HEK293 (cell line): ENCODE measurements around the gene GLB1L2.

Experiments used
- CTCF ChIA-PET: fragments of 350-600 bp; formaldehyde crosslinking; extraction: SDS; loops from one replicate; lab custom pipeline; 2021; ENCODE audit warnings: antibody characterized with exemption; lab: Yijun Ruan, JAX
- POLR2A ChIA-PET: fragments of 300-600 bp; formaldehyde crosslinking; extraction: SDS; loops from one replicate; lab custom pipeline; 2020; ENCODE audit warnings: antibody characterized with exemption, inconsistent platforms; lab: Yijun Ruan, JAX
- H3K27ac ChIP-seq: fragments of 200-500 bp; sonication (Bioruptor generic); 2 replicates; pipeline ENCODE4 v1.5.1; 2014; ENCODE audit warnings: low read depth, low read length, control low read depth, inconsistent platforms; ENCODE audit errors: extremely low read depth
- H3K36me3 ChIP-seq, 2 experiments: fragments of 200-500 bp in 1 of 2; sonication (Bioruptor generic) in 1 of 2; 1 replicate in 1 of 2; 2 replicates in 1 of 2; pipeline ENCODE4 v1.5.1; 2014 to 2017; ENCODE audit warnings: inconsistent platforms in 2 of 2, low read length in 2 of 2; ENCODE audit not compliant: control insufficient read depth in 2 of 2, insufficient read depth in 1 of 2
- H3K4me1 ChIP-seq: fragments of 200-500 bp; sonication (Bioruptor generic); 2 replicates; pipeline ENCODE4 v1.5.1; 2014; ENCODE audit warnings: mild to moderate bottlenecking, low read length, inconsistent platforms; ENCODE audit not compliant: control insufficient read depth, insufficient read depth
- H3K4me3 ChIP-seq: 2 replicates; pipeline ENCODE4 v1.5.1; 2011; ENCODE audit warnings: low read depth, mild to moderate bottlenecking, control low read depth, low read length, moderate library complexity
- H3K9me3 ChIP-seq: fragments of 200-500 bp; sonication (Bioruptor generic); 2 replicates; pipeline ENCODE4 v1.5.1; 2014; ENCODE audit warnings: low read depth, low read length, inconsistent platforms; ENCODE audit not compliant: control insufficient read depth, insufficient read depth
- CTCF ChIP-seq: fragments of 450-650 bp; formaldehyde crosslinking; IDR thresholded peaks from 2 replicates; pipeline ENCODE4 v1.5.1; 2016; ENCODE audit warnings: missing biosample characterization, missing genetic modification characterization
- TRIM28 ChIP-seq: IDR thresholded peaks from 2 replicates; pipeline ENCODE4 v1.6.1; 2011; ENCODE audit warnings: low read length, control low read depth, borderline replicate concordance
- ZFP69B ChIP-seq: fragments of 450-650 bp; formaldehyde crosslinking; IDR thresholded peaks from 2 replicates; pipeline ENCODE4 v1.5.1; 2016; ENCODE audit warnings: missing biosample characterization, missing genetic modification characterization
- ZNF132 ChIP-seq: fragments of 450-650 bp; formaldehyde crosslinking; IDR thresholded peaks from 2 replicates; pipeline ENCODE4 v1.5.1; 2017; ENCODE audit warnings: missing biosample characterization, missing genetic modification characterization, borderline replicate concordance
- ZNF248 ChIP-seq: fragments of 450-650 bp; formaldehyde crosslinking; IDR thresholded peaks from 2 replicates; pipeline ENCODE4 v1.5.1; 2017; ENCODE audit warnings: missing biosample characterization, missing genetic modification characterization
- ZNF292 ChIP-seq: fragments of 450-650 bp; formaldehyde crosslinking; IDR thresholded peaks from 2 replicates; pipeline ENCODE4 v1.5.1; 2016; ENCODE audit warnings: low read depth, missing biosample characterization, missing genetic modification characterization, borderline replicate concordance
- ZNF391 ChIP-seq: fragments of 450-650 bp; formaldehyde crosslinking; IDR thresholded peaks from 2 replicates; pipeline ENCODE4 v1.5.1; 2016; ENCODE audit warnings: low read depth, missing biosample characterization, missing genetic modification characterization, borderline replicate concordance
- ZNF514 ChIP-seq: fragments of 450-650 bp; formaldehyde crosslinking; IDR thresholded peaks from 2 replicates; pipeline ENCODE4 v1.5.1; 2016; ENCODE audit warnings: missing biosample characterization, missing genetic modification characterization
- ZNF571 ChIP-seq: fragments of 450-650 bp; formaldehyde crosslinking; IDR thresholded peaks from 2 replicates; pipeline ENCODE4 v1.5.0; 2017; ENCODE audit warnings: missing biosample characterization, missing genetic modification characterization
- ZNF701 ChIP-seq: fragments of 450-650 bp; formaldehyde crosslinking; IDR thresholded peaks from 2 replicates; pipeline ENCODE4 v1.5.1; 2016; ENCODE audit warnings: missing biosample characterization, missing genetic modification characterization
- ZNF707 ChIP-seq: fragments of 450-650 bp; formaldehyde crosslinking; IDR thresholded peaks from 2 replicates; pipeline ENCODE4 v1.5.1; 2016; ENCODE audit warnings: missing biosample characterization, missing genetic modification characterization
- ZNF747 ChIP-seq: fragments of 450-650 bp; formaldehyde crosslinking; IDR thresholded peaks from 2 replicates; pipeline ENCODE4 v1.5.1; 2016; ENCODE audit warnings: missing biosample characterization, missing genetic modification characterization
- ZSCAN18 ChIP-seq: fragments of 450-650 bp; formaldehyde crosslinking; IDR thresholded peaks from 2 replicates; pipeline ENCODE4 v1.5.1; 2016; ENCODE audit warnings: missing biosample characterization, missing genetic modification characterization
- TF ChIP-seq, protein P1 (sequence below): fragments of 450-650 bp; formaldehyde crosslinking; IDR thresholded peaks from 2 replicates; pipeline ENCODE4 v1.5.1; 2017; ENCODE audit warnings: missing biosample characterization, missing genetic modification characterization
- TF ChIP-seq, protein P2 (sequence below): fragments of 450-650 bp; formaldehyde crosslinking; IDR thresholded peaks from 2 replicates; pipeline ENCODE4 v1.5.1; 2017; ENCODE audit warnings: missing biosample characterization, missing genetic modification characterization
- TF ChIP-seq, protein P3 (sequence below): fragments of 450-650 bp; formaldehyde crosslinking; IDR thresholded peaks from 2 replicates; pipeline ENCODE4 v1.5.1; 2016; ENCODE audit warnings: missing biosample characterization, missing genetic modification characterization

Gene GLB1L2

DNA sequence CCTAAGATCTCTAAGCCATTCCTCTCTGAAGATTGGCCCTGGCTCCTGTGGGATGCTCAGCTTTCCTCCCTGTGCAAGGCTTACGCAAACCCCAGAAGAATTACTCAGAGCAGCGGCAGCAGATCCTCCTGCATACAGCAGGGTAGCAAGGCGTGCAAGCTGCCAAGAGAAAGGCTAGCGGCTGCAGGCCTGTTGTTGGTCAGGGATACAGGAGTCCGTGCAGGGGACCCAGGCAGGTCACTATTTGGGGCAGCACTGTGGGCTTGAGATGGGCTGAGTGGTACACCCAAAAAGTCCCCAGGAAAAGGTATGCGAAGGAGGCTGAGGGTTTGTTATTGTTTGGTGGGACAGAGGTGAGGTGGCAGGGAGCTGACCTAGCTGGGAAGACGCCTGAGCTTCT is 1.5 kb downstream of the GLB1L2 start:
- H3K36me3 ChIP-seq: peaks cover 0 to 3% of the 10 kb centered on the region in 2 experiments; a peak in 1 of 3 replicates
- H3K4me3 ChIP-seq: no peak overlapping the region
- no peaks in the 10 kb centered on the region for H3K4me1 ChIP-seq
- TF ChIP-seq TRIM28 (no peak), ZNF248 (no peak), ZNF514 (tag by site-specific recombination) (no peak), ZNF132 (tag by site-specific recombination) (no peak), CTCF (no peak)
- TF ChIP-seq, protein P1, sequence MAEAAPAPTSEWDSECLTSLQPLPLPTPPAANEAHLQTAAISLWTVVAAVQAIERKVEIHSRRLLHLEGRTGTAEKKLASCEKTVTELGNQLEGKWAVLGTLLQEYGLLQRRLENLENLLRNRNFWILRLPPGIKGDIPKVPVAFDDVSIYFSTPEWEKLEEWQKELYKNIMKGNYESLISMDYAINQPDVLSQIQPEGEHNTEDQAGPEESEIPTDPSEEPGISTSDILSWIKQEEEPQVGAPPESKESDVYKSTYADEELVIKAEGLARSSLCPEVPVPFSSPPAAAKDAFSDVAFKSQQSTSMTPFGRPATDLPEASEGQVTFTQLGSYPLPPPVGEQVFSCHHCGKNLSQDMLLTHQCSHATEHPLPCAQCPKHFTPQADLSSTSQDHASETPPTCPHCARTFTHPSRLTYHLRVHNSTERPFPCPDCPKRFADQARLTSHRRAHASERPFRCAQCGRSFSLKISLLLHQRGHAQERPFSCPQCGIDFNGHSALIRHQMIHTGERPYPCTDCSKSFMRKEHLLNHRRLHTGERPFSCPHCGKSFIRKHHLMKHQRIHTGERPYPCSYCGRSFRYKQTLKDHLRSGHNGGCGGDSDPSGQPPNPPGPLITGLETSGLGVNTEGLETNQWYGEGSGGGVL (tag by site-specific recombination): no peak
- H3K9me3 ChIP-seq: no peaks in the 10 kb centered on the region
- POLR2A ChIA-PET: no interaction called here
- no peak overlapping the region for H3K27ac ChIP-seq
- CTCF ChIA-PET: interaction anchor here (0.6 to 1.3 kb wide), 2 partner anchors 57 to 63 kb away, joined by 3 to 4 read pairs; partner anchors contain the start of gene GLB1L3

DNA sequence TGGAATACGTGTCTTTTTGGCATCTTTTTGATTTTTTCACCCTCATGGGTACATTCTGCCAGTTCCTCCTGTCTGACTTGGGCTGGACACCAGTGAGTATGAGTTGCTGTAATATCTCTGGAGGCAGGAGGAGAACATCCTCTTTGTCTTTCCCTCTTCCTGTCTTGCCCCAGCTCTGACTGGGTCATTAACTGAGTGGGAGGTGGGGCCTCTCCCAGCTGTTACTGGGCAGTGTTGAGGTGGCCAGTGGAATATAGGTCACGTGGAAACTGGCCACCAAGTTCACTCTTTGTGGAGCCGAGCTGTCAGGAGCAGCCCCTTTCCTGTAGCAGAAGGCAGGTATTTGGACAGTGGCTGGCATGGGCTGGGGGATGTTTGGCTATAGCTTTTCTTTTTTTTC is 2.2 kb downstream of the GLB1L2 start:
- no peak overlapping the region for H3K4me3 ChIP-seq
- ChIA-PET POLR2A (no interaction called here), CTCF (interaction anchor here (0.6 to 1.3 kb wide), 2 partner anchors 58 to 63 kb away, joined by 3 to 4 read pairs; partner anchors contain the start of gene GLB1L3)
- TF ChIP-seq, protein P2, sequence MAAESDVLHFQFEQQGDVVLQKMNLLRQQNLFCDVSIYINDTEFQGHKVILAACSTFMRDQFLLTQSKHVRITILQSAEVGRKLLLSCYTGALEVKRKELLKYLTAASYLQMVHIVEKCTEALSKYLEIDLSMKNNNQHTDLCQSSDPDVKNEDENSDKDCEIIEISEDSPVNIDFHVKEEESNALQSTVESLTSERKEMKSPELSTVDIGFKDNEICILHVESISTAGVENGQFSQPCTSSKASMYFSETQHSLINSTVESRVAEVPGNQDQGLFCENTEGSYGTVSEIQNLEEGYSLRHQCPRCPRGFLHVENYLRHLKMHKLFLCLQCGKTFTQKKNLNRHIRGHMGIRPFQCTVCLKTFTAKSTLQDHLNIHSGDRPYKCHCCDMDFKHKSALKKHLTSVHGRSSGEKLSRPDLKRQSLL (tag by site-specific recombination): no peak
- TF ChIP-seq ZNF292: no peak
- TF ChIP-seq, protein P3, sequence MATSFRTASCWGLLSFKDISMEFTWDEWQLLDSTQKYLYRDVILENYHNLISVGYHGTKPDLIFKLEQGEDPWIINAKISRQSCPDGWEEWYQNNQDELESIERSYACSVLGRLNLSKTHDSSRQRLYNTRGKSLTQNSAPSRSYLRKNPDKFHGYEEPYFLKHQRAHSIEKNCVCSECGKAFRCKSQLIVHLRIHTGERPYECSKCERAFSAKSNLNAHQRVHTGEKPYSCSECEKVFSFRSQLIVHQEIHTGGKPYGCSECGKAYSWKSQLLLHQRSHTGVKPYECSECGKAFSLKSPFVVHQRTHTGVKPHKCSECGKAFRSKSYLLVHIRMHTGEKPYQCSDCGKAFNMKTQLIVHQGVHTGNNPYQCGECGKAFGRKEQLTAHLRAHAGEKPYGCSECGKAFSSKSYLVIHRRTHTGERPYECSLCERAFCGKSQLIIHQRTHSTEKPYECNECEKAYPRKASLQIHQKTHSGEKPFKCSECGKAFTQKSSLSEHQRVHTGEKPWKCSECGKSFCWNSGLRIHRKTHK (tag by site-specific recombination): no peak
- TF ChIP-seq ZNF707 (tag by site-specific recombination): no peak
- TF ChIP-seq ZNF747 (tag by site-specific recombination): no peak
- no peak for TF ChIP-seq ZSCAN18
- no peak for TF ChIP-seq ZNF701 (tag by site-specific recombination)
- TF ChIP-seq ZNF571 (tag by site-specific recombination): no peak
- no peak for TF ChIP-seq ZFP69B
- no peak for TF ChIP-seq ZNF391
- H3K27ac ChIP-seq: no peak overlapping the region
- no peaks in the 10 kb centered on the region for H3K4me1 ChIP-seq
- no peaks in the 10 kb centered on the region for H3K9me3 ChIP-seq
- peaks cover 0 to 3% of the 10 kb centered on the region in 2 experiments; a peak in 1 of 3 replicates for H3K36me3 ChIP-seq
